DOHH2 (cell line): ENCODE results near the gene TTN.

Experiments used
- EZH2phosphoT487 ChIP-seq: fragments of 200-600 bp; sonication (generic); IDR thresholded peaks from 2 replicates; pipeline ENCODE4 v1.6.1; 2017; ENCODE audit warnings: borderline replicate concordance, mild to moderate bottlenecking, antibody characterized with exemption, low read length, moderate library complexity, mixed read lengths
- TF ChIP-seq, protein P1 (sequence below): fragments of 200-600 bp; sonication (generic); IDR thresholded peaks from one replicate; pipeline ENCODE4 v1.5.1; 2014; ENCODE audit warnings: antibody characterized with exemption, mild to moderate bottlenecking, low read depth, low read length; ENCODE audit not compliant: poor library complexity, severe bottlenecking

DNA sequence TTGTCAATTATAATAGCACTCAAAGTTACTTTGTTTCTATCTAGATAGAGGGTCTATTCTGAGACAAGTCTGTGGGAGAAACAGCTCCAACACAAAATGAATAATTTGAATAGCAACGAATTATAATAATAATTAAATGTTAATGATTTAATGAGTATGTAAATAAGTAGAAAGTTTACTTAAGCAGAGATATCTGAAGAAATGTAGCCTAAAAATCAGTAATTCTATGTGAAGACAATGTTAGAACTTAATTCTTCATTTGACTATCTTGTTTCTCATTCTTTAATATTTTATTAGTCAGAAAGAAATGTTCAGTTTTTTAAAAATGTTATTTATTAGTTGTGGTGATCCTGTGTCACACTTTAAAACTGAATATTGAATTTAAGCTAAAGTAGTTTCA is 165.7 kb downstream of the TTN start:
- TF ChIP-seq, protein P1, sequence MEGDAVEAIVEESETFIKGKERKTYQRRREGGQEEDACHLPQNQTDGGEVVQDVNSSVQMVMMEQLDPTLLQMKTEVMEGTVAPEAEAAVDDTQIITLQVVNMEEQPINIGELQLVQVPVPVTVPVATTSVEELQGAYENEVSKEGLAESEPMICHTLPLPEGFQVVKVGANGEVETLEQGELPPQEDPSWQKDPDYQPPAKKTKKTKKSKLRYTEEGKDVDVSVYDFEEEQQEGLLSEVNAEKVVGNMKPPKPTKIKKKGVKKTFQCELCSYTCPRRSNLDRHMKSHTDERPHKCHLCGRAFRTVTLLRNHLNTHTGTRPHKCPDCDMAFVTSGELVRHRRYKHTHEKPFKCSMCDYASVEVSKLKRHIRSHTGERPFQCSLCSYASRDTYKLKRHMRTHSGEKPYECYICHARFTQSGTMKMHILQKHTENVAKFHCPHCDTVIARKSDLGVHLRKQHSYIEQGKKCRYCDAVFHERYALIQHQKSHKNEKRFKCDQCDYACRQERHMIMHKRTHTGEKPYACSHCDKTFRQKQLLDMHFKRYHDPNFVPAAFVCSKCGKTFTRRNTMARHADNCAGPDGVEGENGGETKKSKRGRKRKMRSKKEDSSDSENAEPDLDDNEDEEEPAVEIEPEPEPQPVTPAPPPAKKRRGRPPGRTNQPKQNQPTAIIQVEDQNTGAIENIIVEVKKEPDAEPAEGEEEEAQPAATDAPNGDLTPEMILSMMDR: no peak
- no peak for TF ChIP-seq EZH2phosphoT487
